CD4-positive, alpha-beta T cell treated with Interleukin-6 at 100 ng/mL for 8 hours (primary cell): Measurements from ENCODE around the gene CFAP107.

ENCODE experiments used
- DNase-seq: peaks from one replicate; pipeline ENCODE4 v3.0.0-alpha.2; 2020; ENCODE audit warnings: mixed read lengths, low spot score

Gene CFAP107

DNA sequence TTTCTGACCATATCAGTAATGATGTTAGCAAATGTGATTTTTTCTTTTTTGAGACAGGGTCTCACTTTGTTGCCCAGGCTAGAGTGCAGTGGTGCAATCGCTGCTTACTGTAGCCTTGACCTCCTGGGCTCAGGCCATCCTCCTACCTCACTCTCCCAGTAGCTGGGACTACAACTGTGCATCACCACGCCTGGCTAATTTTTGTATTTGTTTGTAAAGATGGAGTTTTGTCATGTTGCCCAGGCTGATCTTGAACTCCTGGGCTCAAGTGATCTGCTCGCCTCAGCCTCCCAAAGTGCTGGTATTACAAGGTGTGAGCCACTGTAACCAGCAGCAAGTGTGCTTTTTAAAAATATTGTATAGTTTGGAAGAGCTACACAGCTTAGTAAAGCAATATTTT is 4.1 kb upstream of the CFAP107 start:
- DNase-seq, result no peak

DNA sequence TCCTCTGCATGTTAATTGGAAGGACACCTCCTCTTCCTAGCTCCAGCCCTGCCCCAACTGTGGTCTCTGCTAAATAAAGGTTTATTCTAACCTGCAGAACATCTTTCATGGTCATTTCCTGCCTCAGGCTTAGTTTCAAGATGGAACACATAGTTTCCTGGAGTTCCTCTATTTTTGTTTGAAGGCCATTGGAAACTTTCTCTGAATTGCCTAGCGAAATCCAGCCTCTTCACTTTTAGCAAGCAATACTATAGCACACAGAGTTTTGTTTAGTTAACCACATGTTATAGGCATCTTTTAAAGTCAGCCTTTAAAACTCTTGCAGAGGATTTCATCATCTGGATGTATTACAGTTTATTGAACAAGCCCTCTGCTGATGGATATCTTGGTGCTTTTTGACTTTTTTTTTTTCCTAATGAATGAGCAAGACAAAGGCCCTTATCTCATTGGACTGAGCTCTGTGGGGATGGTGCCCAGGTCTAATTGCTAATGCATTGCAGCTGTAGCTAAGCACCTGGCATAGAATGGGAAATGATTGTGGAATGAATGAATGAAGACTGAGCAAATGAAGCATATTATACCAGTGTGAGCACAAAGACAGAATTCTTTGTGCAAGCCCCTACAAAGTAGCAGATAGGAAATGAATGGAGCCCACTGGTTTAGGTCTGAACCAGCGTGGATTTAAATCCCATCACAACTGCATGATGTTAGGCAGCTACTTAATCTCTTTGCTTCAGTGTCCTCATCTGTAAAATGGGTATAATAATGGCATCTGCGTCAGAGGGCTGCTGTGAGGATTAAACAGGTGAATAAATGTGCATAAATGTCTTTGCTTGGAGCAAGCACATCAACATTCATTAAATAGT is 641 bp upstream of the CFAP107 start:
- no peak for DNase-seq

DNA sequence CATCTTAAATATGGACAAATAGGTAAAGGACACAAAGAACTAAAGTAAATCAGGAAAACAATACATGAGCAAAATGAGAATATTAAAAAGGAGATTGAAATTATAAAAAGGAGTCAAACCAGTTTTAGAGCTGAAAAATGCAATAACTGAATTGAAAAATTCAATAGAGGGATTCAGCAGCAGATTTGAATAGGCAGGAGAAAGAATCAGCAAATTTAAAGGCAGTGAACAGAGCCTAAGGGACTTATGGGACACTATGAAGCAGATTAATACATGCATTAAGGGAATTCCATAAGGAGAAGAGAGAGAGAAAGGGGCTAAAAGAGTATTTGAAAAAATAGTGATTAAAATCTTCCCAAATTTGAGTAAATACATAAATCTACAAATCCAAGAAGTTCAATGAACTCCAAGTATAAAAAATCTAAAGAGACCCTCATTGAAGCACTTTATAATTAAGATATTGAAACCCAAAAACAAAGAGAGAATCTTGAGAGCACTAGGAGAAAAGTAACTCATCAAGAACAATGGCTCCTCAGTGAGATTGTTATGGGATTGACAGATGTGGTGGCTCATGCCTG is 2.9 kb downstream of the CFAP107 start:
- no peak for DNase-seq

DNA sequence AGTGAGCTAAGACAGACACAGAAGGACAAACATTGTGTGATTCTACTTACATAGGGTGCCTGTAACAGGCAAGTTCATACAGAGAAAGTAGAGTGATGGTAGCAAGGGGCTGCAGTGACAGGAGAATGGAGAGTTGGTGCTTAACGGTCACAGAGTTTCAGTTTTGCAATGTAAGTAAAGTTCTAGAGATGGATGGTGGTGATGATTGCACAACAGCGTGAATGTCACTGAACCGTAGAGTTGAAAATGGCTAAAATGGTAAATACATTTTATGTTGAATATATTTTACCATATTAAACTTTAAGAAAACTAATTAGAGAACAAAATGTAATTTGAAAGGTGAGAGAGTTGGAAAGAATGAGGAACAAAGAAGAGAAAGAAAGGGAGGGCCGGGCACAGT is 8.7 kb downstream of the CFAP107 start:
- no peak for DNase-seq

DNA sequence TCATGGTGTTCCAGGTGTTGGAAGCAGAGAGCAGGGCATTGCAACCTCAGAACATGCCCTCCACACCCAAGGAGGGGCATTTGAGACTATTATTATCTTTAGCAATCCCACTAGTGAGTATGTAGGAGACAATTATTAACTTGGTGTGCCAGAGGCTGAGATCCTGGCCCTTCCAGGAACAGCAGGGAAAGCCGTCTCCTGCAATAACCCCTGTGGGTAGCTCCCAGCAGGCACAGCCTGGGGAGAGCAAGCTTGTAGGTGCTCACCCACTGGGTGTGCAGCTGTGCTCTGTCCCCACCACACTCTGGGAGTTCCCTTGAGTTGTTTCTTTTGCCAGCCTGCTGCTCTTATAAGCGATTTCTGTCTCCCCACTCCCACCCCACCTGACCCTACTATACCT is 10.3 kb downstream of the CFAP107 start:
- no peak for DNase-seq

DNA sequence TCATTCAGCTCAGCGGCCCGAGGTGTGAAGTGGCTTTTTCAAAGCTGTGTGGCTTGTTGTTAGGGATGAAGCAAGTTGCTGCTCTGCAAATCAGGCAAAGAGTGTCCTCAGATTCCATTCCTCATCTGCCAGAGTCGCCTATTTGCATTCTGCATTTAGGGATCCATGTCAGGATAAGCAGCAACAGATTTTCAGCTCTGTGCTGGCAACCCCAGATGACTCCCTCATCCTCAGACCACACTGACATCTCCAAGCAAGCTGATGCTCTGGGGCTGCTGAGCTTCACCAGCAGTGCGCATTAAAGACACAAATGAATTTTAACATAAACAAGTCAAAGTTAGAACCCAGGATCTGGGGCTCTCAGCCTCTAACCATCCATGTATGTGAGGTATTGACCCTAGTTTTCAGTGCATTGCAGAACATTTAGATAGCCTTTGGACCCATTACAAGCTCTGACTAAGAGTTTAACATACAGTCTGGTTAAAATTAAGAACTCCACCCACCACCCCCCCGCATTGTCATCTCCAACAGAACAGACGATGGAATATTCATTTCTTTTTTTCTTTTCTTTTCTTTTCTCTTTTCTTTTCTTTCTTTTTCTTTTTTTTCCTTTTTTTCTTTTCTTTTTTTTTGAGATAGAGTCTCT is 10.9 kb downstream of the CFAP107 start:
- no peak for DNase-seq

DNA sequence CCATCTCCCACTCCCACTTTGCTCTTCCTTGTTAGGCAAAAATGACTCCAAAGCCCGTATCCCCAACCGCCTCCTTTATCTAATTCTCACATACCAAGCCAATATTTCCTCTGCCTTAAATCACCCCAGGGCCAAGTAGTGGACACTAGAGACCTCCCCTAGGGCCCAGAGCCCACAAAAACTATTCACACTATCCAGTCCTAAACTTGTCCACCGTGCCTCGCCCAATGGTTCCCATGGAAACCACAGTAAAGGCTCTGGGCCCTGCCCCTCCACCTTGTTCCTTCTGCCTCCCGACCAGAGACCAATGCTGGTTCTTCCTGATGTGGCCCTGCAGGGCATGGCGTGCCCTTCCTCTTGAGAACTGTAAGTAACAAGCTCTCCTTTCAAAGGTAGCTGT is 11.8 kb downstream of the CFAP107 start:
- no peak for DNase-seq

DNA sequence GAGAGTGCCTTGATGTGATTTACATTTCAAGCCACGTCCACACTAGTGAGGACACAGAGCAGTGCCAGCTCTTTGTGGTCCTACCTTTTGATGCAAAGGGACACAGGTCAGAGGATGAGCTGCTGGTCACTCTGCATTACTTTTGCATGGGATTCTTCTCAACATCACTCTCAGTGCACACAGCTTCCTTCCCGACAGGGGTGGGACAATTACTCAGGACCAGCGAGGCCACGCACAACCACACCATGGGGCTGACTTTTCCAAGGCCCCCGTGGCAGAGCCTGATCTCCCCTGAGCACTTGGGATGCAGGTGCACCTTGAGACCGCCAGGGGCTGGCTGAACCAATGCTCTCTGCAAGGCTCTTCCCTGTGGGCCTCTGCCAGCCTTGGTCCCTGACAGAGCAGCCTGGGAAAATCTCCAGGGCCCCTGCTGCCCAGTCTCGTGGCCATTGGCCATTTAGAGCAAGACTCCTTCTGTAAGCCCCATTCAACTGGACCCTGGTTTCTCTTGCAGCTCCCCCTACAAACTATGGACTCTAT is 14.3 kb downstream of the CFAP107 start:
- no peak for DNase-seq

DNA sequence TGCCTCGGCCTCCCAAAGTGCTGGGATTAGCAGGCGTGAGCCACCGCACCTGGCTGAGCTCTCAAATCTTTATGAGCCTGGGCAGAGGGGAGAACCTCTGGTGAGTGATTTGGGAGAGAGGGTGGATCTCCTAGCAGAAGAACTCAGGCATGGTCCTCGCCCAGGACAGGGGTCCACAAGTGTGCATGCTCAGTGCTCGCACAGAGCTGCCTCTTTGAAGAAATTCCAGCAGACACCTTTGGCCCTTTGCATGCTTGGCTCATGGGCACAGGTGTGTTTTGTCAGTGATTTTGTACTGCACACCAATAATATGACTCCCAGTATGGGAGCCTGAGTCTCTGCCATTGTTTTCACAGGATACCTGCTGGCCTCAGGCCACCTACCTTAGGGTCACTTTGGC is 15.8 kb downstream of the CFAP107 start:
- no peak for DNase-seq

DNA sequence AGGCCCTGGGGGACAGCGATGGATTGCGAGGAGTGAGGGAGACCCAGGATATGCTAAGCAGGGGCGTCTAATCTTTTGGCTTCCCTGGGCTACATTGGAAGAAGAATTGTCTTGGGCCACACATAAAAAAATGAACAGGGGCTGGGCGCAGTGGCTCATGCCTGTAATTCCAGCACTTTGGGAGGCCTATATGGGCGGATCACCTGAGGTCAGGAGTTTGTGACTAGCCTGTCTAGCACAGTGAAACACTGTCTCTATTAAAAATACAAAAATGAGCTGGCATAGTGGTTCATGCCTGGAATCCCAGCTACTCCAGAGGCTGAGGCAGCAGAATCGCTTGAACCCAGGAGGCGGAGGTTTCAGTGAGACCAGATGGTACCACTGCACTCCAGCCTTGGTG is 16.8 kb downstream of the CFAP107 start:
- DNase-seq, result no peak

DNA sequence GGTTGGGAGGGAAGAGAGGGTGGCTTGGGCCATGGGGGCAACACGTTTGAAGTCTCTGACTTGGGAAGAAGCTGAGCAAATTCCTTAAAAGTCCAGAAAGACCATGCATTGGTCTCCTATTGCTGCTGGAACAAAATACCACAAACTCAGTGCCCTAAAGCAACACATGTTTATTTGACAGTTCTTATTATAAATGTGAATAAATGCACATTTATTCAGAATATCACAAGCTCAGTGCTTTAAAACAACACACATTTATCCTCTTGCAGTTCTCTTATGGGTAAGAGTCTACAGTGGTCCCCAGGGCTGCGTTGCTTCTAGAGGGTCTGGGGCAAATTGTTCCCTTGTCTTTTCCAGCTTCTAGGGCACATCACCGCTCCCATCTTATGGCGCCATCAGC is 17.5 kb downstream of the CFAP107 start:
- no peak for DNase-seq

DNA sequence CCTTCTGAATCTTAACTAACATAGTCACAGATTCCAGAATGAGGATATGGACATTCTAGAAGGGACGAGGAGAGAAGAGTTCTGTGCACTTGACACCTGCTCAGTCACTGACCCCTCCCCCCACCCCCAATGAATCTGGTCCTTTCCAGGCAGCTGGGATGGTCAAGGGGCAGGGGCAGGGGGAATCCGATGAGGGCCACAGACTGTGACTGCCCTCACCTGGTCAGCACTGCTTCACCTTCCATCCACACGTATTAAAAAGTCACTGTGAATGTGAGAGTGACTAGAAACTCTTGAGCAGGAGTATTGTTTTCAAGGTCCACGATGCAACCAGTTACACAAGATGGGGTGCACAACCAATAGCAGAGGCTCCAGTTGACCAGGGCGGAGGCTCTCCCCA is 18.0 kb downstream of the CFAP107 start:
- no peak for DNase-seq

DNA sequence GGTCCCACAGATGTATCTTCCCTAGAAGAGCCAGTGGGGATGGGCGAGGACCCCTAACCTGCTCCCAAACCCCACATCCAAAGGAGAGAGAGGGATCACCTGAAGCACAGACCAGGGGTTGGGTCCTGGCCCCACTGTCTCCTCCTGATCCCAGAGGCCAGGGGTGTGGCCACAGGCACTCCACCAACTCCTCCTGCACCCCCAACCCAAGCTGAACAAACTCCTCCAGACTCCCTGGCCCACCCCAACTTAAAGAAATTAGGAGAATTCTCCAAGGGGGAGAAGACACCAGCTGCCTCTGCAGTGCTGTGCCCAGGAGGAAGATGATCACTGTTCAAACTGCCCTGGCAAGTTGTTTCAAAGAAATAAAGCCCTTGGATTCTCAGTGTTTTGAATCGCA is 23.0 kb downstream of the CFAP107 start:
- DNase-seq, result no peak

DNA sequence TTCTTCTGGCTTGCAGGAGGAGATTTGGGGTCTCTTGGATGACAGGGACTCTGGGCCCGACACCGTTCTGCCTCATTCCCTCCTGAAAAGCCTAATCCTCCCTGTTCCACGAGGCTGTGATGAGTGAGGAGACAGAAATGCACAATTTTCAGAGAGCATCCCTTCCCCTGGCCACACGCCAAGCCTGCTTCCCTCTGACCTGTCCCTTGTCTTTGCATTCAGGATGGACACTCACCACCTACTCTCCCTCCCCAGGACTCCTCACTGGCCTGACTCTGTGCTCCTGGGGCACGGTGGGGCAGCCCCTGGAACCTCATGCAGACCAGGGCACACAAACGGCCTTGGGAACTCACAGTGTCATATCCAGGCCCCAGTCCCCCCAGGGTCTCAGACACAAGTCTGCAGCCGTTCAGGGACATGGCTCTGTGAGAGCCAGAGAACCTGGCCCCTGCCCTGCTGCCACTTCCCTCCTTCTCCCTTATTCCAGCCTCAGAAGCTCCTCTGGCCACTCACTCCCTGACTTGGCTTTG is 24.0 kb downstream of the CFAP107 start:
- no peak for DNase-seq

DNA sequence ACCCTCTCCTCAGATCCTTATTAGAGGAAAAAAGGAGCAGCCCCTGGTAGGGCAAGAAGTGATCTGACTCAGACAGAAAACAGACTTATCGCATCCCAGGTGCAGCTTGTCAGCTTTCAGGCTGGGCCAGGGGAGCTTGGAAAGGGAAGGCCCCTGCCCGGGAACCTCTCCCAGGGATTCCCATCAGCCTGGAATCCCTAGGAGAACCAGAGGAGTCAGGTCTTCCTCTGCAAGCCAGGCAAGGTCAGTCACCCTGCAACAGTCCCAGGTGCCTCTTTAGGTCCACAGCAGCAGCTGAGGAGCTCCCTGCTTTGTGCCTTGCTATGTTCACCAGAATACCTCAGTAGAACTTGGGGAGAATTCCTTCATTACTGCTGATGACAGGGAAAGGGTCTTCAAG is 24.6 kb downstream of the CFAP107 start:
- DNase-seq, result no peak

DNA sequence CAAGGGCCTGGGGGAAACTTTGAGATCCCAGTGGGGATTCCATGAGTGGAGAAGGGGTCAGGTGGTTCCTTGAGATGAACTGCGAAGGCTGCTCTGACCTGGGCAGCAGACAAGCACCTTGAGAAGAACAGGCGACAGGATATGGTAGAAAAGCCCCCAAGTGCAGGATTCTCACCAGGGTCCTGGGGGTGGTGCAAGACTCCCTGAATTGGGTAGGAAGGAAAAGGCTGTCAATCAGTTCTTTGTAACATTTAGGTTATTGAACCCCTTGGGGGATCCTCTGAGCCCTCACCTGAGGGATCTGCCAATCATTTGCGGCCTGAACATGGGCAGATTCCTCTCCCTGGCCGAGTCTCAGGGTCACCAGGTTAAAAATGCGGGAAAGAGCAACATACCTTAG is 25.2 kb downstream of the CFAP107 start:
- DNase-seq, result no peak

DNA sequence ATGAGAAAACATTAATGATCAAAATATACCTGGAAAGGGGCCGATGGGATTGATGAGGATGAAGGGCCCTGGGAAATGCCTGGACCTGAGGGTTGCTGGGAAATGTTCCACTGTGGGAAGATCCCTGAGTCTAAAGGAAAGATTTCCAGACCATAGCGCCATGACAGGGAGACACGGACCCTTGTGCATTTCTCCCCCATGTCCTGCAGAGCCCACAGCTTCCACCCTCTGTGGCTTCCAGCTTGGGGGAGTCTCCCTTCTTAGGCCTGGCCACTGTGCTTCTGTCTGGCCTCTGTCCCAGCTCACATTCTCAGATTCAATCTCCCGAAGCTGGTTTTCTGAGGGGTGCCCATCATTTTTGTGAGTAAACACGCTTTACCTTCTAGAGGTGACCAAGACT is 26.5 kb downstream of the CFAP107 start:
- DNase-seq, result no peak

DNA sequence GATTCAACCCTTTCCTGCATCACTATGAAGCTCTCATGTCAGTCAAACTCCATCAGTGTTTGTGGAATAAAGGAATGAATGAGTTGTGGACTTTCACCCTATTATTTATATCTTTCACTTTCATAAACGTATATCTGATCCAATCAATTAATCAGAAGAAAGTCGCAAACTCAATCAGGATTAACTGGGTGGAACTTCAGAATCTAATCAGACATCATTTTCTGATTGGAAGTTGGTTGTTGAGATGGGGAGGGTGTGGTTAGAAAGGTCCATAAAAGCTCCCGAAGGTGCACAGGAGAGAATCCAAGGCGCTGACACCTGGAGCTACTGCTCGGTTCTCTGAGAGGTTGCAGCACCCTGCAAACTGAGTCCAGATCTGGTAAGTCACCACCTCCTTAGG is 27.4 kb downstream of the CFAP107 start, which contains the start of gene PRAMEF12:
Gene PRAMEF12 (plus strand): TSS at position 301 of the 400 bp plus-strand sequence. CDS start 1,130 bp downstream, outside the sequence.
- no peak for DNase-seq

DNA sequence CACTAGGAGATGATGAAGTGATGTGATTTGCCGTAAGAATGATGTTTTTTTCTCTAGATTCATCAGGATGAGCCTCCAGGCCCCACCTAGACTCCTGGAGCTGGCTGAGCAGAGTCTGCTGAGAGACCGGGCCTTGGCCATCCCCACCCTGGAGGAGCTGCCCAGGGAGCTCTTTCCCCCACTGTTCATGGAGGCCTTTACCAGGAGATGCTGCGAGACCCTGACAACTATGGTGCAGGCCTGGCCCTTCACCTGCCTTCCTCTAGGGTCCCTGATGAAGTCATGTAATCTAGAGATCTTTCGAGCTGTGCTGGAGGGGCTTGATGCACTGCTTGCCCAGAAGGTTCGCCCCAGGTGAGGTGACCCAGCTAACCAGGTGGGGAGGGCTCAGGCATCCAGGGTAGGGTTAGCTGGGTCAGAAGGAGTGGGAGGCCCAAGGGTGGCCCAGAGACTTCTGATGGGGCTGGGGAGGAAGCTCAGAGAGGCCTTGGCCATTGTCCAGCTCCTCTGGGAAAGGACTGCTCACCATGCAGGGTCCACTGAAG is 28.9 kb downstream of the CFAP107 start:
- DNase-seq, result no peak

DNA sequence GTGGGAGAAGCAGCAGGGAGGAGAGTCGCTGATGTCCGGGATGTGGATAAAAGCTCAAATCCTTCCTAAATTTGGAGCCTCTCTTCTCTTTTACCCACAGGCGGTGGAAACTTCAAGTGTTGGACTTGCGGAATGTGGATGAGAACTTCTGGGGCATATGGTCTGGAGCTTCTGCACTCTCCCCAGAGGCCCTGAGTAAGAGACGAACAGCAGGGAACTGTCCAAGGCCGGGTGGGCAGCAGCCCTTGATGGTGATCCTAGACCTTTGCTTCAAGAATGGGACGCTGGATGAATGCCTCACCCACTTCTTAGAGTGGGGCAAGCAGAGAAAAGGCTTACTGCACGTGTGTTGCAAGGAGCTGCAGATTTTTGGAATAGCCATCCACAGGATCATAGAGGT is 29.4 kb downstream of the CFAP107 start:
- no peak for DNase-seq

DNA sequence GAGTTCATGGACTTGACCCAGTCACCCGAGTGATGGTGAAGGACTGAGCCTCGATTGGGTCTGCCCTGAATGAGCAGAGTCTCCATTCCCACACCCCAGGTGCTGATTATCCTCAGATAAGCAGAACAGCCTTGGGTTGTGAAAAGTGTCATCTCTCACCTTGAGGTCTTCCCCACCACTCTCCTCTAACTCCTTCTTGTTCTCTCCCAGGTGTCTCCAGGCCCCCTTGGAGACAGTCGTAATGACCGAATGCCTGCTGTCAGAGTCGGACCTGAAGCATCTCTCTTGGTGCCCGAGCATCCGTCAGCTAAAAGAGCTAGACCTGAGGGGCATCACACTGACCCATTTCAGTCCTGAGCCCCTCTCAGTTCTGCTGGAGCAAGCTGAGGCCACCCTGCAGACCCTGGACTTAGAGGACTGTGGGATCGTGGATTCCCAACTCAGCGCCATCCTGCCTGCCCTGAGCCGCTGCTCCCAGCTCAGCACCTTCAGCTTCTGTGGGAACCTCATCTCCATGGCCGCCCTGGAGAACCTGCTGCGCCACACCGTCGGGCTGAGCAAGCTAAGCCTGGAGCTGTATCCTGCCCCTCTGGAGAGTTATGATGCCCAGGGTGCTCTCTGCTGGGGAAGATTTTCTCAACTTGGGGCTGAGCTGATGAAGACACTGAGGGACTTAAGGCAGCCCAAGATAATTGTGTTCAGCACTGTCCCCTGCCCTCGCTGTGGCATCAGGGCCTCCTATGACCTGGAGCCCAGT is 31.0 kb downstream of the CFAP107 start:
- no peak for DNase-seq

DNA sequence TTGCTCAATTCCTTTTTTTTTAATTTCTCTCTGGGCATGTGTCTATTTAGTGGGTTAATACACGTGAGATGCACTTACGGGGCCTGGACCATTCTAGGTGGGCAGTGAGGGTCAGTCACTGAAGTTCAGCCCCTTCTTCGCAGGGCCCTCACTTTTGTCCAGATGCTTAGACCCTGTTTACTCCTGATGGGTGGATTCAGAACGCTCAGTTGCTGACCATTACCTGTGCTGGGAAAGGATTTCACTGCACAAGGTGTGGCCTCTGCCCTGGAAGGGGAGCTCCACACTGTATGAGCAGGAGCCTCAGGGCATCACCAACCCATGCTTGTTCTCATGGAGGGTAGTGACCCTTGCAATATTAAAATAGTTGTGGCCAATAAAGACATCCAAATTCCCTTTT is 32.1 kb downstream of the CFAP107 start:
- no peak for DNase-seq
